ENCODE results near the gene DCAF8.

DNA sequence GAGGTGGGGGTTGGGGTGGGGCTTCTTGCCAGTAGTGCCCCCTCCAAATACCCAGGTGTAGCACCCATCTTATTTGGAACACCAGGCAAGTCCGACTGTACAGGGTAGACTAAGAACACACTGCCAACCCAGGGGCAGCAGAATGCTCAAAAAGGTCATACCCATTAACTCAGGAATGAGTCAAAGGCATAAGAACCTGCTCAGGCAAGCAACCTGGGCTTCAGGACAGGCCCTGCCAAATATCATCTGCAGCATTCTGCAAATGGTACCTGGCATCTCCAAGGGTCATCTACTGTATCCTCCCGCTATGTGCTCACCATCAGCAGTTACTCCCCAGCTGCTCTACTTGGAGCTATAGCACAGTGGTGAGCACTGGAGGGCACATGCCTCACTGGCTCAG lies 37.7 kb downstream of the DCAF8 start:
- TF ChIP-seq POLR2AphosphoS5 (IDR thresholded peaks at IDR 0.05; ENCODE audit: low read depth, low read length) = no peak
- TF ChIP-seq POLR2A (IDR thresholded peaks at IDR 0.05; ENCODE audit: low read depth, low read length) = no peak
